ENCODE measurements around the gene TBC1D2. TPM values are rescaled to one million over a fixed set of nuclear protein-coding genes. Genes with fewer than 3 reads are reported as not detected.

TBC1D2 gene
- total RNA-seq, 1 donor from 2014 or later = 23.7 TPM

DNA sequence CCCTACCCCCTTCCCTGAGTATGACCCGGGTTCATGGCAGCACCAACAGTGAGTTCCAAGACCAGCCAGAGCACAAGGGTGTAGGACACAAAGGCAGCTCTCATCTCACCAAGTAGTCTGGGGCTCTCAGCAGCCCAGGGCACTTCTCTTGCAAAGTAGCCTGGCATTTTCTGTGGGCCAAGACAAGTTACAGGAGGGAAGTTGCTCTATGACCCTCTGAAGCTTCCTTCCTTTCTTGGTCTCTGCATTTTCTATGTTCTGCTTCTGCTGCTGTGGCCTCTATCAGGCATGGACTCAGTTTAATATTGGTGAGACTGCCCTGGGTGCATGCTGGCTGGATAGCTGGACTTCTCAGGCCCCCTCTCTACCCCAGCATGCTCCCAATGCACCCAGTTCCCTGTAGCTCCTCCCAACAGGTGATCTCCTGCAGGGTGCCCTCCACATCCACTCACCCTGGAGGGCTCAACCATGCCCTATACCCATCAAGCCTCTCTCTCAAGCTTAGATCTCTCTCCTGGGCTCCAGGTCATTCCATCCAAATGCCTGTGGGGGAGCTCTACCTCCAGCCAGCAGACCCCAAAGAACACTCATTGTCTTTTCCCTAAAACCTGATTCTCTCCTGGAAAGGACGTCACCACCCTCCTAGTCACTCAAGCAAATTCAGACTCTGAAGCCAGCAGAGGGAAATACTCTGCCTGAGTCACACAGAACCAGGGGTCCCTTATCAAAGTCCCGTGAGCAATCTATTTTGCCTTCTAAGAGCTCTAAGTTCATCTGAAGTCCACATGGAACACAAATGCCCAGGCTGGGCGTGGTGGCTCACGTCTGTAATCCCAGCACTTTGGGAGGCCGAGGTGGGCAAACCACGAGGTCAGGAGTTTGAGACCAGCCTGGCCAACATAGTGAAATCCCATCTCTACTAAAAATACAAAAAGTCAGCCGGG, 13.8 kb downstream of the TBC1D2 start:
- H3K27ac Mint-ChIP-seq (ENCODE audit: unreplicated experiment) = no peak overlapping the region
- H3K4me1 Mint-ChIP-seq (ENCODE audit: unreplicated experiment) = peaks cover 19% of the 10 kb centered on the region
- no peak for TF ChIP-seq CTCF (IDR thresholded peaks at IDR 0.05)
- H3K9me3 Mint-ChIP-seq (ENCODE audit: unreplicated experiment) = no peaks in the 10 kb centered on the region
- DNase-seq (ENCODE audit: extremely low spot score, unreplicated experiment) = no peak
- peaks cover 14% of the 10 kb centered on the region for H3K36me3 Mint-ChIP-seq (ENCODE audit: unreplicated experiment)
- no peak overlapping the region for H3K4me3 Mint-ChIP-seq (ENCODE audit: unreplicated experiment)
- no peaks in the 10 kb centered on the region for H3K27me3 Mint-ChIP-seq (ENCODE audit: unreplicated experiment)

GRCh38 chr9:98240475-98240874, 15.0 kb downstream of the TBC1D2 start:
- DNase-seq (ENCODE audit: extremely low spot score, unreplicated experiment) = no peak
- no peak for TF ChIP-seq CTCF (IDR thresholded peaks at IDR 0.05)
- Mint-ChIP-seq H3K27me3 (ENCODE audit: unreplicated experiment) (no peaks in the 10 kb centered on the region), H3K4me3 (ENCODE audit: unreplicated experiment) (no peak overlapping the region), H3K9me3 (ENCODE audit: unreplicated experiment) (no peaks in the 10 kb centered on the region), H3K36me3 (ENCODE audit: unreplicated experiment) (peaks cover 14% of the 10 kb centered on the region), H3K27ac (ENCODE audit: unreplicated experiment) (no peak overlapping the region), H3K4me1 (ENCODE audit: unreplicated experiment) (peaks cover 10% of the 10 kb centered on the region)

GRCh38 chr9:98236901-98237487, 18.5 kb downstream of the TBC1D2 start:
- DNase-seq (ENCODE audit: extremely low spot score, unreplicated experiment) = no peak
- Mint-ChIP-seq H3K4me1 (ENCODE audit: unreplicated experiment) (peaks cover 11% of the 10 kb centered on the region), H3K4me3 (ENCODE audit: unreplicated experiment) (no peak overlapping the region), H3K9me3 (ENCODE audit: unreplicated experiment) (no peaks in the 10 kb centered on the region), H3K36me3 (ENCODE audit: unreplicated experiment) (peaks cover 15% of the 10 kb centered on the region), H3K27ac (ENCODE audit: unreplicated experiment) (no peak overlapping the region), H3K27me3 (ENCODE audit: unreplicated experiment) (no peaks in the 10 kb centered on the region)
- no peak for TF ChIP-seq CTCF (IDR thresholded peaks at IDR 0.05)

- Mint-ChIP-seq H3K36me3 (ENCODE audit: unreplicated experiment) (peaks cover 4% of the 10 kb centered on the region), H3K27me3 (ENCODE audit: unreplicated experiment) (no peaks in the 10 kb centered on the region), H3K4me3 (ENCODE audit: unreplicated experiment) (no peak overlapping the region), H3K27ac (ENCODE audit: unreplicated experiment) (no peak overlapping the region), H3K4me1 (ENCODE audit: unreplicated experiment) (peaks cover 21% of the 10 kb centered on the region), H3K9me3 (ENCODE audit: unreplicated experiment) (no peaks in the 10 kb centered on the region)
- TF ChIP-seq CTCF (IDR thresholded peaks at IDR 0.05) = no peak
- no peak for DNase-seq (ENCODE audit: extremely low spot score, unreplicated experiment)
These were observed 20.3 kb downstream of the TBC1D2 start for GRCh38 chr9:98235126-98235525.

DNA sequence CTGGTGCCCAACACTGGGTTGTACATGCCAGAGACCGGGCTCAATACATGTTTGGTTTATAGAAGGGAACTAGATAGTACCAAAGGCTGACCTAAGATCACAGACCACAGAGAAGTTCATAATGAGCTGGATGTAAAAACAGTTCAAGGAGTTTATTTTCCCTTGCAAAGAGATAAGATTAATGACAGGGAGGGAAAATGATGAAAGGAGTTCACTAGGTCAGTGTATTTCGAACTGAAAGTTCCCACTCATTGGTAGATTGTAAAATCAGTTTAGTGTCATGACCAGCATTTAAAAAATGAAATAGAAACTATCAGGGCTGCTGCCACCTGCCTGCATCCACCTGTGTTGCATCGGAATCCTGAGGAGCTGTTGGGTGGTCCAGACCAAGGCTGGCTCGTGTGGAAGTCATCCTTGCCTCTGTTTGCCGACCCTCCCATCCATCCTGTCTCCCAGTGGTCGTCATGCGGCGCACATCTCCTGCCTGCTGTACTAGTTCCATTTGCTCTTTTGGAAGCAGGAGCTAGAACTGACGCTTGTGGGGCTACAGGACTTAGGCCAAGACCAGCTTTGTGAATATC, 21.1 kb downstream of the TBC1D2 start:
- Mint-ChIP-seq H3K4me3 (ENCODE audit: unreplicated experiment) (no peak overlapping the region), H3K4me1 (ENCODE audit: unreplicated experiment) (peaks cover 23% of the 10 kb centered on the region), H3K9me3 (ENCODE audit: unreplicated experiment) (no peaks in the 10 kb centered on the region), H3K27me3 (ENCODE audit: unreplicated experiment) (no peaks in the 10 kb centered on the region), H3K36me3 (ENCODE audit: unreplicated experiment) (peaks cover 5% of the 10 kb centered on the region), H3K27ac (ENCODE audit: unreplicated experiment) (no peak overlapping the region)
- DNase-seq (ENCODE audit: extremely low spot score, unreplicated experiment) = no peak
- TF ChIP-seq CTCF (IDR thresholded peaks at IDR 0.05) = no peak
